ENCODE data around the gene INPP4B.

DNA sequence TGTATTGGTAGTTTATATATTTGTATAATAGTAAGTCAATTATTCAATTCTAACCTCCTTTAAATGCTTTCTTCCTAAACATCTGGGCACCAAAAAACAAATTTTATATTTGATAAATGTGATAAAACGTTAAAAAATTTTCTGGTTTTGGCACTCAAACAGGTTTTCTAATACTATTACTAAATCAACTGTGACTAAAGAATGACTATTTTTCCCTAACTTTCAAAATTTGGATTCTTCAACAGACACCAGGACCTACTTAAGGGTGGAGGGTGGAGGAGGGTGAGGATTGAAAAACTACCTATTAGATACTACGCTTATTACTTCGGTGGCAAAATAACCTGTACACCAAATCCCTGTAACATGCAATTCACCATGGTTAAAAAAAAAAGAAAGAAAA lies 654.2 kb downstream of the INPP4B start:
- TF ChIP-seq YY1 (IDR thresholded peaks at IDR 0.05; ENCODE audit: low read depth) (no peak), NFIC (IDR thresholded peaks at IDR 0.05; ENCODE audit: borderline replicate concordance) (no peak), SMC3 (IDR thresholded peaks at IDR 0.05; ENCODE audit: low read depth, low read length) (no peak), GABPA (IDR thresholded peaks at IDR 0.05; ENCODE audit: low read depth) (no peak), TEAD4 (IDR thresholded peaks at IDR 0.05; ENCODE audit: borderline replicate concordance, insufficient read depth) (no peak), FOSL2 (IDR thresholded peaks at IDR 0.05; ENCODE audit: borderline replicate concordance, low read depth) (no peak)
- TF ChIP-seq, protein P1, sequence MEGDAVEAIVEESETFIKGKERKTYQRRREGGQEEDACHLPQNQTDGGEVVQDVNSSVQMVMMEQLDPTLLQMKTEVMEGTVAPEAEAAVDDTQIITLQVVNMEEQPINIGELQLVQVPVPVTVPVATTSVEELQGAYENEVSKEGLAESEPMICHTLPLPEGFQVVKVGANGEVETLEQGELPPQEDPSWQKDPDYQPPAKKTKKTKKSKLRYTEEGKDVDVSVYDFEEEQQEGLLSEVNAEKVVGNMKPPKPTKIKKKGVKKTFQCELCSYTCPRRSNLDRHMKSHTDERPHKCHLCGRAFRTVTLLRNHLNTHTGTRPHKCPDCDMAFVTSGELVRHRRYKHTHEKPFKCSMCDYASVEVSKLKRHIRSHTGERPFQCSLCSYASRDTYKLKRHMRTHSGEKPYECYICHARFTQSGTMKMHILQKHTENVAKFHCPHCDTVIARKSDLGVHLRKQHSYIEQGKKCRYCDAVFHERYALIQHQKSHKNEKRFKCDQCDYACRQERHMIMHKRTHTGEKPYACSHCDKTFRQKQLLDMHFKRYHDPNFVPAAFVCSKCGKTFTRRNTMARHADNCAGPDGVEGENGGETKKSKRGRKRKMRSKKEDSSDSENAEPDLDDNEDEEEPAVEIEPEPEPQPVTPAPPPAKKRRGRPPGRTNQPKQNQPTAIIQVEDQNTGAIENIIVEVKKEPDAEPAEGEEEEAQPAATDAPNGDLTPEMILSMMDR (IDR thresholded peaks at IDR 0.05) = no peak
